SH-SY5Y (cell line): ENCODE results near the gene VAV2.

ENCODE experiments used
- GATA2 ChIP-seq: IDR thresholded peaks from 2 replicates; pipeline ENCODE4 v1.6.1; 2011; ENCODE audit warnings: mild to moderate bottlenecking, low read depth, low read length
- GATA3 ChIP-seq: IDR thresholded peaks from 2 replicates; pipeline ENCODE4 v1.6.1; 2011; ENCODE audit warnings: low read depth, mild to moderate bottlenecking, low read length, moderate library complexity

Gene VAV2

GRCh38 chr9:133807818-133808217, 184.3 kb downstream of the VAV2 start:
- TF ChIP-seq GATA3: no peak

GRCh38 chr9:133807037-133807436, 185.1 kb downstream of the VAV2 start:
- no peak for TF ChIP-seq GATA2
- no peak for TF ChIP-seq GATA3

GRCh38 chr9:133806623-133807010, 185.5 kb downstream of the VAV2 start:
- TF ChIP-seq GATA3 (no peak), GATA2 (no peak)

- TF ChIP-seq GATA2 (no peak), GATA3 (no peak)
These were observed 186.1 kb downstream of the VAV2 start for GRCh38 chr9:133805876-133806622.

GRCh38 chr9:133804199-133804598, 187.9 kb downstream of the VAV2 start:
- TF ChIP-seq GATA3: no peak
- no peak for TF ChIP-seq GATA2

GRCh38 chr9:133803745-133804144, 188.4 kb downstream of the VAV2 start:
- no peak for TF ChIP-seq GATA3
- TF ChIP-seq GATA2: no peak

GRCh38 chr9:133803028-133803585, 189.0 kb downstream of the VAV2 start:
- no peak for TF ChIP-seq GATA2

- no peak for TF ChIP-seq GATA2
- TF ChIP-seq GATA3: no peak
These were observed 190.4 kb downstream of the VAV2 start for GRCh38 chr9:133801739-133802138.

GRCh38 chr9:133800266-133800665, 191.9 kb downstream of the VAV2 start:
- TF ChIP-seq GATA3: no peak
- no peak for TF ChIP-seq GATA2

- no peak for TF ChIP-seq GATA2
- no peak for TF ChIP-seq GATA3
These were observed 192.4 kb downstream of the VAV2 start for GRCh38 chr9:133799716-133800115.

GRCh38 chr9:133799106-133799505, 193.0 kb downstream of the VAV2 start:
- no peak for TF ChIP-seq GATA2
- TF ChIP-seq GATA3: no peak

- TF ChIP-seq GATA2: no peak
- no peak for TF ChIP-seq GATA3
These were observed 194.0 kb downstream of the VAV2 start for GRCh38 chr9:133798160-133798559.

GRCh38 chr9:133797406-133798105, 194.6 kb downstream of the VAV2 start:
- TF ChIP-seq GATA2: no peak
- TF ChIP-seq GATA3: no peak

- no peak for TF ChIP-seq GATA3
- TF ChIP-seq GATA2: no peak
These were observed 195.6 kb downstream of the VAV2 start for GRCh38 chr9:133796562-133796961.

- no peak for TF ChIP-seq GATA3
- no peak for TF ChIP-seq GATA2
These were observed 197.1 kb downstream of the VAV2 start for GRCh38 chr9:133795049-133795448.
